ENCODE results near the gene PTPRK. TPM values are rescaled to one million over a fixed set of nuclear protein-coding genes. Genes with fewer than 3 reads are reported as not detected.

PTPRK gene
- total RNA-seq, 2 donors from 2014 or later: 33.7 to 36.0 TPM

GRCh38 chr6:128138694-128139093 is 381.7 kb downstream of the PTPRK start:
- Histone ChIP-seq H3K27ac (no peak overlapping the region), H3K4me1 (ENCODE audit: control insufficient read depth in 1 of 2, low read depth in 2 of 2) (peaks cover 0 to 5% of the 10 kb centered on the region in 2 donors), H3K4me3 (no peak overlapping the region), H3K36me3 (no peaks in the 10 kb centered on the region), H3K27me3 (replicated peaks; ENCODE audit: insufficient read depth) (no peaks in the 10 kb centered on the region), H3K9me3 (no peaks in the 10 kb centered on the region)
- TF ChIP-seq CTCF (IDR thresholded peaks at IDR 0.05): no peak
- no peak for ATAC-seq (ENCODE audit: insufficient number of reproducible peaks, low FRiP score, low read depth)
- DNase-seq (ENCODE audit: low spot score): no peak

GRCh38 chr6:128135325-128135724 is 385.1 kb downstream of the PTPRK start:
- DNase-seq (ENCODE audit: low spot score): no peak
- ATAC-seq (ENCODE audit: insufficient number of reproducible peaks, low FRiP score, low read depth): no peak
- peaks cover 0 to 19% of the 10 kb centered on the region in 2 donors for H3K4me1 ChIP-seq (ENCODE audit: control insufficient read depth in 1 of 2, low read depth in 2 of 2)
- H3K9me3 ChIP-seq: no peaks in the 10 kb centered on the region
- no peak for TF ChIP-seq CTCF (IDR thresholded peaks at IDR 0.05)
- H3K4me3 ChIP-seq: no peak overlapping the region
- no peaks in the 10 kb centered on the region for H3K36me3 ChIP-seq
- no peak overlapping the region for H3K27ac ChIP-seq
- no peaks in the 10 kb centered on the region for H3K27me3 ChIP-seq (replicated peaks; ENCODE audit: insufficient read depth)

- Histone ChIP-seq H3K4me1 (ENCODE audit: control insufficient read depth in 1 of 2, low read depth in 2 of 2) (peaks cover 0 to 14% of the 10 kb centered on the region in 2 donors), H3K27ac (no peak overlapping the region), H3K36me3 (no peaks in the 10 kb centered on the region), H3K27me3 (replicated peaks; ENCODE audit: insufficient read depth) (no peaks in the 10 kb centered on the region), H3K4me3 (no peak overlapping the region), H3K9me3 (no peaks in the 10 kb centered on the region)
- ATAC-seq (ENCODE audit: insufficient number of reproducible peaks, low FRiP score, low read depth) (no peak), DNase-seq (ENCODE audit: low spot score) (no peak)
- TF ChIP-seq CTCF (IDR thresholded peaks at IDR 0.05): no peak
Measured at GRCh38 chr6:128131566-128131965, 388.8 kb downstream of the PTPRK start.

- Histone ChIP-seq H3K27ac (no peak overlapping the region), H3K27me3 (replicated peaks; ENCODE audit: insufficient read depth) (no peaks in the 10 kb centered on the region), H3K4me1 (ENCODE audit: control insufficient read depth in 1 of 2, low read depth in 2 of 2) (peaks cover 0 to 14% of the 10 kb centered on the region in 2 donors), H3K4me3 (no peak overlapping the region), H3K36me3 (no peaks in the 10 kb centered on the region), H3K9me3 (no peaks in the 10 kb centered on the region)
- no peak for TF ChIP-seq CTCF (IDR thresholded peaks at IDR 0.05)
- DNase-seq (ENCODE audit: low spot score) (no peak), ATAC-seq (ENCODE audit: insufficient number of reproducible peaks, low FRiP score, low read depth) (no peak)
Measured at GRCh38 chr6:128131036-128131435, 389.4 kb downstream of the PTPRK start.

- no peak for TF ChIP-seq CTCF (IDR thresholded peaks at IDR 0.05)
- no peak overlapping the region for H3K4me3 ChIP-seq
- no peaks in the 10 kb centered on the region for H3K9me3 ChIP-seq
- H3K27ac ChIP-seq: no peak overlapping the region
- H3K4me1 ChIP-seq (ENCODE audit: control insufficient read depth in 1 of 2, low read depth in 2 of 2): peaks cover 0 to 14% of the 10 kb centered on the region in 2 donors
- DNase-seq (ENCODE audit: low spot score) (no peak), ATAC-seq (ENCODE audit: insufficient number of reproducible peaks, low FRiP score, low read depth) (no peak)
- no peaks in the 10 kb centered on the region for H3K36me3 ChIP-seq
- no peaks in the 10 kb centered on the region for H3K27me3 ChIP-seq (replicated peaks; ENCODE audit: insufficient read depth)
Measured at GRCh38 chr6:128129679-128130078, 390.7 kb downstream of the PTPRK start.

Measured in thoracic aorta (tissue), 2 donors.